Colon (tissue), 2 donors: Measurements from ENCODE around the gene ACP4.

ENCODE experiments used
- FAIRE-seq: peaks from 2 replicates; lab custom pipeline; 2012; peaks lifted over from hg19 to GRCh38; lab: Jason Lieb, UNC
- donor health status: control.
- donor health status: control.

The ACP4 gene

DNA sequence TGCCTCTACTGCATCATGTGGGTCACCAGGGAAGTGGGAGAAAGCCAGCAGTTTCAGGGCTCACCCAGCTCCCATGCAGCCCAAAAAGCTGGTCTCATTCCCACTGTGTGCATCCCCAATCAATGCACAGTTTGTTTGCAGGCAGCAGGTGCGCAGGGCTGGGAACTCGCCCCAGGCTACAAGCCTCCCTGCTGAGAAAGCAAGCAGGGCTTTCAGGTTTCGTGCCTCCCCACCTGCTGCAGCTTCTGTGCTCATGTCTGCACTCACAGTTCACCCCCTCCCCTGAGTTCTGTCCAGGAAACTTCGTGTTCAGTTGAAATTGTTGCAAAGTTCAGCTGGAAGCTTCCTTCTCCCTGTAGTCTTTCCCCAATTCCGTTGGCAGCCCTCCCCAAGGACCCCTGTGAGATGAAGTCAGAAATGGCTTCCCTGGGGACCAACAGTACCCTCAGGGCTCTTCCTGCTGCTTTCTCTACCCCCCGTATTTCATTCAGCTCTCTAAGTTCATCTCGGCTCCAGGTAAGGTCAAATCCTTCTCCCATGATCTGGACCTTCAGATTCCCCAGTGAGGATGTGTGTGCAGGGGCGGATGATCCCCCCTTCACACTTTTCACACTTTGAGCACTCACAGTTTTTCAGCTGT lies 54.2 kb downstream of the ACP4 start:
- no peak for FAIRE-seq
